Measurements from ENCODE around the gene TARBP1. TPM values are rescaled to one million over a fixed set of nuclear protein-coding genes. Genes with fewer than 3 reads are reported as not detected.

TARBP1 gene
- total and polyA plus RNA-seq, 2 of the 13 experiments (the other 11 are each of a cell fraction or from before 2014, with no cell fraction given) = 37.7 to 67.0 TPM

DNA sequence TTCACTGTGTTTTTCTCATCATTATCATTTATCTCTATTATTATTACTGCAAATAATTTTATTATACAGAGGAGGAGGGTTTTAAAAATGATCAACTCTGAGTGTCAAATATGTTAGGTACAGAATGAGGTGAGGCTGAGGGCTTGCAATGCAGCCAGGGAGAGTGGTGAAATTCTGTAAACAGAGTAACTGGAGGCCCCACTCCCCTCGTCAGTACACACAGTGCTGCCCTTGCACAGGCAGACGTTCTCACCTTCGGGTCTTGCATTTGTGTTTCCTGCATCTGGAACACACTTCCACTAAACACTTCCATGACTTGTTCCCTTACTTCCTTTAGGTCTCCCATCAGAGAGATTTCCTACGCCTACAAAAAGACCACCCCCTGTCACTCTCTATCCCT lies 130.0 kb downstream of the TARBP1 start (continued):
- TF ChIP-seq, protein P1, sequence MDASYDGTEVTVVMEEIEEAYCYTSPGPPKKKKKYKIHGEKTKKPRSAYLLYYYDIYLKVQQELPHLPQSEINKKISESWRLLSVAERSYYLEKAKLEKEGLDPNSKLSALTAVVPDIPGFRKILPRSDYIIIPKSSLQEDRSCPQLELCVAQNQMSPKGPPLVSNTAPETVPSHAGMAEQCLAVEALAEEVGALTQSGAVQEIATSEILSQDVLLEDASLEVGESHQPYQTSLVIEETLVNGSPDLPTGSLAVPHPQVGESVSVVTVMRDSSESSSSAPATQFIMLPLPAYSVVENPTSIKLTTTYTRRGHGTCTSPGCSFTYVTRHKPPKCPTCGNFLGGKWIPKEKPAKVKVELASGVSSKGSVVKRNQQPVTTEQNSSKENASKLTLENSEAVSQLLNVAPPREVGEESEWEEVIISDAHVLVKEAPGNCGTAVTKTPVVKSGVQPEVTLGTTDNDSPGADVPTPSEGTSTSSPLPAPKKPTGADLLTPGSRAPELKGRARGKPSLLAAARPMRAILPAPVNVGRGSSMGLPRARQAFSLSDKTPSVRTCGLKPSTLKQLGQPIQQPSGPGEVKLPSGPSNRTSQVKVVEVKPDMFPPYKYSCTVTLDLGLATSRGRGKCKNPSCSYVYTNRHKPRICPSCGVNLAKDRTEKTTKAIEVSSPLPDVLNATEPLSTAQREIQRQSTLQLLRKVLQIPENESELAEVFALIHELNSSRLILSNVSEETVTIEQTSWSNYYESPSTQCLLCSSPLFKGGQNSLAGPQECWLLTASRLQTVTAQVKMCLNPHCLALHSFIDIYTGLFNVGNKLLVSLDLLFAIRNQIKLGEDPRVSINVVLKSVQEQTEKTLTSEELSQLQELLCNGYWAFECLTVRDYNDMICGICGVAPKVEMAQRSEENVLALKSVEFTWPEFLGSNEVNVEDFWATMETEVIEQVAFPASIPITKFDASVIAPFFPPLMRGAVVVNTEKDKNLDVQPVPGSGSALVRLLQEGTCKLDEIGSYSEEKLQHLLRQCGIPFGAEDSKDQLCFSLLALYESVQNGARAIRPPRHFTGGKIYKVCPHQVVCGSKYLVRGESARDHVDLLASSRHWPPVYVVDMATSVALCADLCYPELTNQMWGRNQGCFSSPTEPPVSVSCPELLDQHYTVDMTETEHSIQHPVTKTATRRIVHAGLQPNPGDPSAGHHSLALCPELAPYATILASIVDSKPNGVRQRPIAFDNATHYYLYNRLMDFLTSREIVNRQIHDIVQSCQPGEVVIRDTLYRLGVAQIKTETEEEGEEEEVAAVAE (CRISPR knock-in tag; IDR thresholded peaks at IDR 0.05; ENCODE audit: borderline replicate concordance) = no peak
- TF ChIP-seq, protein P2, sequence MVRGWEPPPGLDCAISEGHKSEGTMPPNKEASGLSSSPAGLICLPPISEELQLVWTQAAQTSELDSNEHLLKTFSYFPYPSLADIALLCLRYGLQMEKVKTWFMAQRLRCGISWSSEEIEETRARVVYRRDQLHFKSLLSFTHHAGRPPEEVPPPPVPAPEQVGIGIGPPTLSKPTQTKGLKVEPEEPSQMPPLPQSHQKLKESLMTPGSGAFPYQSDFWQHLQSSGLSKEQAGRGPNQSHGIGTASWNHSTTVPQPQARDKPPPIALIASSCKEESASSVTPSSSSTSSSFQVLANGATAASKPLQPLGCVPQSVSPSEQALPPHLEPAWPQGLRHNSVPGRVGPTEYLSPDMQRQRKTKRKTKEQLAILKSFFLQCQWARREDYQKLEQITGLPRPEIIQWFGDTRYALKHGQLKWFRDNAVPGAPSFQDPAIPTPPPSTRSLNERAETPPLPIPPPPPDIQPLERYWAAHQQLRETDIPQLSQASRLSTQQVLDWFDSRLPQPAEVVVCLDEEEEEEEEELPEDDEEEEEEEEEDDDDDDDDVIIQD (CRISPR knock-in tag; IDR thresholded peaks at IDR 0.05; ENCODE audit: low read depth) = 0 out of 2 replicates have a peak, but pooled peaks have one; percentile 58
- TF ChIP-seq THAP11 (CRISPR knock-in tag; IDR thresholded peaks at IDR 0.05) (peak; percentile 25; the same call in 1 of the 2 replicates), TEAD2 (CRISPR knock-in tag; IDR thresholded peaks at IDR 0.05) (no peak), SAP130 (CRISPR knock-in tag; IDR thresholded peaks at IDR 0.05; ENCODE audit: low read depth) (peak; percentile 40; the same call in 1 of the 2 replicates), ZNF577 (CRISPR knock-in tag; IDR thresholded peaks at IDR 0.05; ENCODE audit: borderline replicate concordance, low read depth) (no peak), ELF4 (CRISPR knock-in tag; IDR thresholded peaks at IDR 0.05; ENCODE audit: borderline replicate concordance) (no peak), ZNF317 (CRISPR knock-in tag; IDR thresholded peaks at IDR 0.05) (0 out of 2 replicates have a peak, but pooled peaks have one; percentile 50), MTA1 (CRISPR knock-in tag; IDR thresholded peaks at IDR 0.05; ENCODE audit: borderline replicate concordance) (no peak), GLI4 (CRISPR knock-in tag; IDR thresholded peaks at IDR 0.05; ENCODE audit: borderline replicate concordance) (no peak), ZNF3 (CRISPR knock-in tag; IDR thresholded peaks at IDR 0.05) (no peak), ZNF343 (CRISPR knock-in tag; IDR thresholded peaks at IDR 0.05) (no peak), HDAC1 (CRISPR knock-in tag; IDR thresholded peaks at IDR 0.05) (0 out of 2 replicates have a peak, but pooled peaks have one; percentile 20), SAFB2 (CRISPR knock-in tag; IDR thresholded peaks at IDR 0.05; ENCODE audit: borderline replicate concordance, low read depth) (no peak), YEATS4 (CRISPR knock-in tag; IDR thresholded peaks at IDR 0.05; ENCODE audit: borderline replicate concordance) (no peak), ZNF567 (CRISPR knock-in tag; IDR thresholded peaks at IDR 0.05; ENCODE audit: borderline replicate concordance) (no peak), KLF6 (CRISPR knock-in tag; IDR thresholded peaks at IDR 0.05) (no peak), SETDB1 (CRISPR knock-in tag; IDR thresholded peaks at IDR 0.05; ENCODE audit: borderline replicate concordance) (no peak), CEBPB (IDR thresholded peaks at IDR 0.05; ENCODE audit: borderline replicate concordance, low read depth, low read length) (peak; percentile 65; the same call in 1 of the 2 replicates)
- TF ChIP-seq, protein P3, sequence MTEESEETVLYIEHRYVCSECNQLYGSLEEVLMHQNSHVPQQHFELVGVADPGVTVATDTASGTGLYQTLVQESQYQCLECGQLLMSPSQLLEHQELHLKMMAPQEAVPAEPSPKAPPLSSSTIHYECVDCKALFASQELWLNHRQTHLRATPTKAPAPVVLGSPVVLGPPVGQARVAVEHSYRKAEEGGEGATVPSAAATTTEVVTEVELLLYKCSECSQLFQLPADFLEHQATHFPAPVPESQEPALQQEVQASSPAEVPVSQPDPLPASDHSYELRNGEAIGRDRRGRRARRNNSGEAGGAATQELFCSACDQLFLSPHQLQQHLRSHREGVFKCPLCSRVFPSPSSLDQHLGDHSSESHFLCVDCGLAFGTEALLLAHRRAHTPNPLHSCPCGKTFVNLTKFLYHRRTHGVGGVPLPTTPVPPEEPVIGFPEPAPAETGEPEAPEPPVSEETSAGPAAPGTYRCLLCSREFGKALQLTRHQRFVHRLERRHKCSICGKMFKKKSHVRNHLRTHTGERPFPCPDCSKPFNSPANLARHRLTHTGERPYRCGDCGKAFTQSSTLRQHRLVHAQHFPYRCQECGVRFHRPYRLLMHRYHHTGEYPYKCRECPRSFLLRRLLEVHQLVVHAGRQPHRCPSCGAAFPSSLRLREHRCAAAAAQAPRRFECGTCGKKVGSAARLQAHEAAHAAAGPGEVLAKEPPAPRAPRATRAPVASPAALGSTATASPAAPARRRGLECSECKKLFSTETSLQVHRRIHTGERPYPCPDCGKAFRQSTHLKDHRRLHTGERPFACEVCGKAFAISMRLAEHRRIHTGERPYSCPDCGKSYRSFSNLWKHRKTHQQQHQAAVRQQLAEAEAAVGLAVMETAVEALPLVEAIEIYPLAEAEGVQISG (CRISPR knock-in tag; IDR thresholded peaks at IDR 0.05) = peak; percentile 40; the same call in 1 of the 2 replicates
- TF ChIP-seq, protein P4, sequence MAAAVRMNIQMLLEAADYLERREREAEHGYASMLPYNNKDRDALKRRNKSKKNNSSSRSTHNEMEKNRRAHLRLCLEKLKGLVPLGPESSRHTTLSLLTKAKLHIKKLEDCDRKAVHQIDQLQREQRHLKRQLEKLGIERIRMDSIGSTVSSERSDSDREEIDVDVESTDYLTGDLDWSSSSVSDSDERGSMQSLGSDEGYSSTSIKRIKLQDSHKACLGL (CRISPR knock-in tag; IDR thresholded peaks at IDR 0.05) = no peak
